Neutrophil (primary cell): ENCODE measurements around the gene IL1RAPL2.

Experiments used
- H3K27ac ChIP-seq: fragments of 200-600 bp; sonication (generic); 2 replicates; pipeline ENCODE4 v1.5.1; 2016; ENCODE audit warnings: mild to moderate bottlenecking, moderate library complexity
- H3K27me3 ChIP-seq: fragments of 200-600 bp; sonication (generic); 2 replicates; pipeline ENCODE4 v1.6.0; 2016; ENCODE audit warnings: mild to moderate bottlenecking
- H3K36me3 ChIP-seq: fragments of 200-600 bp; sonication (generic); 2 replicates; pipeline ENCODE4 v1.5.1; 2017
- H3K4me1 ChIP-seq, 2 experiments: fragments of 200-600 bp in 1 of 2; sonication (generic) in 1 of 2; 1 replicate in 1 of 2; 2 replicates in 1 of 2; pipeline versions ENCODE4 v1.5.1 to v1.6.1; 2013 to 2016; ENCODE audit warnings: low read depth in 1 of 2, low read length in 1 of 2, mild to moderate bottlenecking in 1 of 2, moderate library complexity in 1 of 2; ENCODE audit not compliant: control insufficient read depth in 1 of 2, insufficient read depth in 1 of 2
- H3K4me3 ChIP-seq, 2 experiments: fragments of 200-600 bp in 1 of 2; sonication (generic) in 1 of 2; 1 replicate in 1 of 2; 2 replicates in 1 of 2; pipeline ENCODE4 v1.5.1; 2013 to 2016; ENCODE audit warnings: low read depth in 1 of 2, low read length in 1 of 2, mild to moderate bottlenecking in 1 of 2, moderate library complexity in 1 of 2
- H3K9me3 ChIP-seq: fragments of 200-600 bp; sonication (generic); 2 replicates; pipeline ENCODE4 v1.5.1; 2016
- CTCF ChIP-seq: fragments of 200-600 bp; sonication (generic); IDR thresholded peaks from 2 replicates; pipeline ENCODE4 v1.5.1; 2016; ENCODE audit warnings: antibody characterized with exemption

The IL1RAPL2 gene

GRCh38 chrX:105120463-105120862 lies 554.5 kb downstream of the IL1RAPL2 start:
- H3K9me3 ChIP-seq: no peaks in the 10 kb centered on the region
- no peaks in the 10 kb centered on the region for H3K27me3 ChIP-seq
- no peak overlapping the region for H3K4me3 ChIP-seq
- no peaks in the 10 kb centered on the region for H3K36me3 ChIP-seq
- TF ChIP-seq CTCF: no peak
- no peak overlapping the region for H3K27ac ChIP-seq
- H3K4me1 ChIP-seq: no peaks in the 10 kb centered on the region

- Histone ChIP-seq H3K9me3 (no peaks in the 10 kb centered on the region), H3K27me3 (no peaks in the 10 kb centered on the region), H3K4me3 (no peak overlapping the region), H3K36me3 (no peaks in the 10 kb centered on the region), H3K4me1 (no peaks in the 10 kb centered on the region), H3K27ac (no peak overlapping the region)
- no peak for TF ChIP-seq CTCF
Observed at GRCh38 chrX:105121186-105121585, 555.2 kb downstream of the IL1RAPL2 start.

- Histone ChIP-seq H3K36me3 (no peaks in the 10 kb centered on the region), H3K27me3 (no peaks in the 10 kb centered on the region), H3K27ac (no peak overlapping the region), H3K9me3 (no peaks in the 10 kb centered on the region), H3K4me3 (no peak overlapping the region), H3K4me1 (no peaks in the 10 kb centered on the region)
- no peak for TF ChIP-seq CTCF
Observed at GRCh38 chrX:105126201-105126600, 560.2 kb downstream of the IL1RAPL2 start.

GRCh38 chrX:105134273-105134672 lies 568.3 kb downstream of the IL1RAPL2 start:
- Histone ChIP-seq H3K4me3 (no peak overlapping the region), H3K36me3 (no peaks in the 10 kb centered on the region), H3K27ac (no peak overlapping the region), H3K4me1 (no peaks in the 10 kb centered on the region), H3K9me3 (no peaks in the 10 kb centered on the region), H3K27me3 (no peaks in the 10 kb centered on the region)
- no peak for TF ChIP-seq CTCF

GRCh38 chrX:105136786-105137185 lies 570.8 kb downstream of the IL1RAPL2 start:
- H3K36me3 ChIP-seq: no peaks in the 10 kb centered on the region
- no peak overlapping the region for H3K27ac ChIP-seq
- no peaks in the 10 kb centered on the region for H3K4me1 ChIP-seq
- no peak for TF ChIP-seq CTCF
- H3K9me3 ChIP-seq: no peaks in the 10 kb centered on the region
- no peaks in the 10 kb centered on the region for H3K27me3 ChIP-seq
- no peak overlapping the region for H3K4me3 ChIP-seq

- Histone ChIP-seq H3K36me3 (no peaks in the 10 kb centered on the region), H3K27ac (no peak overlapping the region), H3K4me3 (no peak overlapping the region), H3K9me3 (no peaks in the 10 kb centered on the region), H3K27me3 (no peaks in the 10 kb centered on the region), H3K4me1 (no peaks in the 10 kb centered on the region)
- TF ChIP-seq CTCF: no peak
Observed at GRCh38 chrX:105150036-105150435, 584.0 kb downstream of the IL1RAPL2 start.
